ENCODE measurements around the gene ANKDD1A.
A peak's percentile ranks its signal among the peaks of the same experiment; 100 is the strongest.

The ANKDD1A gene

DNA sequence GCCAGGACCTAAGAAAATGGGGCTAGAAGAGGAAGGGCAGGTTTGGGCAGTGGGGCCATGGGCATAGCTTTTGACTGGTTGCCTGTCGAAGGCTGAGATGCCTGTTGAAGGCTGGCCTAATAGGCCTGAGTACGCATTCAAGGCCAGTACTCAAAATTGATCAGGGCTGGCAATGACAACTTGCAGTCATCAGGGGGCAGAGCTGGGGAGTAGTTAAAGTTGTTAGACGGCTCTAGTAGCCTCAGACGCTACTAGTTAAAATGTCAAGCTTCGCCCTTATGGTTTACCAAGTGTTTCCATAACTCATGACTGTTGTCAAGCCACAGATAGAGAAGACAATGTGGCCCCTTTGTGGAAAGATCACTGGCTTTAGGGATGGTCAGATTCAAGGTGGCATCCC lies 49.3 kb downstream of the ANKDD1A start:
- no peak for DNase-seq (ENCODE audit: low read depth)

DNA sequence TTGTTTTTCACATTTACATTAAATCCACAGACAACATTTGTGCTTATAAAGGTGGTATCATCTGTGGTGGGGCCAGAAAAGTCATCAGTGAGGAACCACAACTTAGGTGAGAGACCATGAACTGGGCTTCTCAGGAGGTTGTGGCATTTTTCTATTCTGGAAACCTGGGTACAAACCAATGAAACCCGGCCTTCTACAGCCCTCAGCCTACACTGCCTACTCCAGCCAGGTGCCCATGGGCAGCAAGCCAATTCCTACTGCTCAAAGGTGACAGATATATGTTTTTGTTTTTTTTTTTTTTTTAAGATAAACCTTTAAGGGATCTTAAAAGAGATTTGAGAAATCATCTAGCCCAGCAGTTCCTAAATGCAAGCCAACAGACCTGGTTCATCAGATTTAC lies 57.7 kb downstream of the ANKDD1A start:
- no peak for DNase-seq (ENCODE audit: low read depth)

DNA sequence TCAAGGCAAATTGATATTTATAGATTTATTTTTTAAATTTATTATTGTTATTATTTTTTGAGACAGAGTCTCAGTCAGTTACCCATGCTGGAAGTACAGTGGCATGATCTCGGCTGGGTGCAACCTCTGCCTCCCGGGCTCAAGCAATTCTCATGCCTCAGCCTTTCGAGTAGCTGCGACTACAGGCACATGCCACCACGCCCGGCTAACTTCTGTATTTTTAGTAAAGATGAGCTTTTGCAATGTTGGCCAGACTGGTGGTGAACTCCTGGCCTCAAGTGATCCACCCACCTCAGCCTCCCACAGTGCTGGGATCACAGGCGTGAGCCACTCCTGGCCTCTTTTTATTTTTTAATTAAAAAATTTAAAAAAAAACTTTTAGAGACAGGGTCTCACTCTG lies 59.0 kb downstream of the ANKDD1A start:
- DNase-seq (ENCODE audit: low read depth), result no peak

- no peak for DNase-seq (ENCODE audit: low read depth)
These were observed 63.7 kb downstream of the ANKDD1A start for GRCh38 chr15:64975390-64975789.

DNA sequence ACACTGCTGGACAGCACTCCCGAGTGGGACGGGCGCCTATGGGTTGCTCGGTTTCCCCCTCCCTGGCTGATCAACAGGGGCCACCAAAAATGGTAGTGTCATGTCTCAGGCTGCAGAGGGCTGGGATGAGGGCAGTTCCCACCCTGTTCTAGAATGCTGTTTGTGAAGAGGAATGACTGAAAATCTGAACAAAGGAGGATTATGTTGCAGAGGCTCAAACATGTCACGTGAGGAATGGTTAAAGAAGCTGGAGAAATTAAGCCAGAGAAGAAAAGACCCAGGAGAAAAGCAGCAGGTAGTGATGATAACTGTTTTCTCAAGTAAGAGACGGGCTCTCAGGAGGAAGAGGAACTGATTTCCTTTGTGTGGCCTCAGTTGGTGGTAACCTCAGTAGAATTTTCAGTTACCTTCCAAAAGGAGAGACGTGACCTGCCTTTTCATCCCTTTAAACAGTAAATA lies 67.6 kb downstream of the ANKDD1A start:
- DNase-seq (ENCODE audit: low read depth), result no peak

DNA sequence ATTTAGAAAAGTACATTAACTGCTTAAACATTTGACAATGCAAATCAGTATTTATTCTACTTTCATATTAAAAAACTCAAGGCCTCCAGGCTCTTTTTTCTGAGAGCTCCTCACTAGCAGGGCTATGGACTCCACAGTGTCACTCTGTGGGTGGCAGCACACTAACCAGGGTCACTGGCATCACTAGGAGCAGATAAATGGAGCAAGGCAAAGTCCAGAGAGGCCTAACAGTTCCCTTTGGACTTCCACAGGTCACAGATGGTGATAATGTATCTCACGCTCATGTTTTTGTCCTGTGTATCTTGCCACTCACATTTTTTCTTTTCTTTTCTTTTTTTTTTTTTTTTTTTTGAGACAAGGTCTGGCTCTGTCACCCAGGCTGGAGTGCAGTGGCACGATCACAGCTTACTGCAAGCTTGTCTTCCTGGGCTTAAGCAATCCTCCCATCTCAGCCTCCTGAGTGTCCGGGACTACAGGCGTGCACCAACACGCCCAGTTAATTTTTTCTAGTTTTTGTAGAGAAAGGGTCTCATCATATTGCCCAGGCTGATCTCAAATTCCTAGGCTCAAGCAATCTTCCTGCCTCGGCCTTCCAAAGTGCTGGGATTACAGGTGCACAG lies 70.2 kb downstream of the ANKDD1A start:
- DNase-seq (ENCODE audit: low read depth), result no peak

- DNase-seq (ENCODE audit: low read depth), result no peak
These were observed 70.8 kb downstream of the ANKDD1A start for GRCh38 chr15:64982472-64982871.

DNA sequence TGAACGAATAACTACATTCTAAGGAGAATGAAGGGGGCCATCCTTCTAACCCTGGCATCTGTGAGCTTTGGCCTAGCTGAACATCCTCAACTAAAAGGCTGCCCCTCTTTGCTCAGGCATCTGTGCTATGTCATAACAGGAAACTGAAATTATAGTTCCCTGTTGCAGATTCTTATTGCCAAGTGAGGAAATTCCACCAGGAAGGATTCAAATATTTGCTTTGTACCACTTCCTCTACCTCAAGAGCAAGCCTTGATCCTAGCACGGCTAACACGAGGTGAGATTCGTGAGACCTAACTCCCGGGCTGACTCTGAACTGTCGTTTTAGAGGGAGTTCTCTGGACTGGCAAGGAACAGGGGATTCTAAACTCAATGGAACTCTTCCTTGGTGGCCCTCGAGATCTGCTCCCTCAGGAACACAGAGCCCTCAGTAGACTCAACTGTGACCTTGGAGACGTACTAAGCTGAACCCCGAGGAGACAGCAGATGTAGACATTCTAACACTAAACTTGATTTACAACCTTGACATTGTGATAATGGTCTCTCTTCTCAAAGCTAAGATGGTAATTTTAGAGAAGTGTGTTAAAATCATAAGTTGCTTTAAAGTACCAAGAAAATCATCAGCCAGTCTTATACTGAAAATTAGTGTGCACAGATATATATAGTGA lies 73.8 kb downstream of the ANKDD1A start:
- DNase-seq (ENCODE audit: low read depth), result no peak

DNA sequence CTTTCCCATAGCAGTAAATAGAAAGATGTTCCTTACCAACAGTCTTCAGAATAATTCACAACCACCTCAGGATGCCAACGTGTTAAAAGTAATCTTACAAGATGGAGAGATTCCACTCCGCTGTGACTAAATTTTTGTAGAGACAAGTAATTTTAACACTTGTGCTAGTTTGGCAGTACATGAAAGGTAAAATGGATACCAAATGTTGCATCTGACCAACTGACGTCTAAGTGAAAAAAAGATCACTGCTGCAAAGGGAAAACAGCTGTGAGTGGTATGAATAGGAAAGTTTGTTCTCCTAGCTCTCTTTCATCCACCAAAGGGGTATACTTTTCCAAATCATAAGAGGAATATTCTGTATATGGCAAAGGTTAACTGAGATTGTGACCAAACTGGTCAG lies 75.4 kb downstream of the ANKDD1A start:
- no peak for DNase-seq (ENCODE audit: low read depth)

- DNase-seq (ENCODE audit: low read depth), result peak; percentile 83
These were observed 77.9 kb downstream of the ANKDD1A start, which contains the start of gene SPG21 for GRCh38 chr15:64989416-64990167. SPG21 (minus strand) TSS chr15:64989914; CDS start chr15:64983569, 6,345 bp downstream.

DNA sequence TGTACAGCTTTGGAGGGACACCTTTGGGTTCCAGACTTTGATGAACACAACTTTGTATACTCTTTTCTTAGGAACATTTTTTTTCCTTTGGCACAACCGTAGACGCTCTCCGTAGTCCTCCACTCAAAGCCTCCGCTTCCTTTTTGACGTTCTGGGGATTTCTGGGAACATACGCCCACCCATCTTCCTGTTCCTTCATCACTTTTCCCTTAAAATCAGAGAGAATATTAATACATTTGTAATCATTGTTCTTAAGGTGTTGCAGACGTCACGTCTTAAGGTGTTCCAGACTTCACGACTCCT lies 78.4 kb downstream of the ANKDD1A start:
- DNase-seq (ENCODE audit: low read depth), result no peak

DNA sequence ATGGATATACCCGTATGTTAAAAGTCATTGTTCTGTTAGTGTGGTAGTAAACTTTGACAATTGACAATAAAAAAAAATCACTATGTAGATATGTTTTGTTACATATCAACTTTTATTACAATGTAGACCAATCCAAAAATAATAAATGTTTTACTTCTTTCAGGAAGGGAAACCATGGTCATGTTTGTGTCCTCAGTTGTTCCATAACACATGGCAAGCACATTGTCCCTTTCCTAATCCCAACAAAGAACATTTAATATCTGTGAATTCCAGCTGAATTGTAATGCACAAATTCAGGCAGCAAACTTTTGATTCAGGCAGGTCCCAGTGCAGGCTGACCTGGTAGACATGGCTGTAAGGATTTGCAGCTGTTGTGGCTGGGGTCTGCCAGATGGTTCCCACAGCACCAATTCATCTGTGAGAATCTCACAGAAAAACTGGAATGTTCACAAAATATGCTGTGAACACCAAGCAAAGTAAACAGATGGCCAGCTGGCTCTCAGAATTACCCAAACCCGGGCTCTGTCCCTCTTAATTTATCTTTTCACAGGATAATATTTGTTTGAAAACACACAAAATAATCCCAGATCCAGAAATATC lies 79.9 kb downstream of the ANKDD1A start:
- DNase-seq (ENCODE audit: low read depth), result no peak

DNA sequence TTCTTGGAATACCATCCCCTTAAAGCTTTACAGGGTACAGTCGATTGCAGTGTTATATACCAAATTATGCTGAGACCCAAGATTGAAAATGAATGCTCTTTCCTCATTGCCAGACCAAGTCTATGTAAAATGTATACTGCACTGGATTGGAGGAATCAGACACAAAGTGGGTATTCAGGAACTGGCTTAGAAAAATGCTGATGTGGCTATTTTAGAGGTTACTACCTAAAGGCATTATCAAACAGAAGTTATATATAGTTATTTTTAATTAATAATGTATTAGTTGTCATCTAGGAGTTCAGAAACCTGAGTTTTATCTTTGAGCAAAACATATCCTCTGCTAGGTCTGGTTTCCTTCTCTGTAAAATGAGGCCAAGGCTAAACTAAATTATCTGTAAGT lies 81.6 kb downstream of the ANKDD1A start:
- DNase-seq (ENCODE audit: low read depth), result no peak

- DNase-seq (ENCODE audit: low read depth), result no peak
These were observed 85.4 kb downstream of the ANKDD1A start for GRCh38 chr15:64997066-64997465.

DNA sequence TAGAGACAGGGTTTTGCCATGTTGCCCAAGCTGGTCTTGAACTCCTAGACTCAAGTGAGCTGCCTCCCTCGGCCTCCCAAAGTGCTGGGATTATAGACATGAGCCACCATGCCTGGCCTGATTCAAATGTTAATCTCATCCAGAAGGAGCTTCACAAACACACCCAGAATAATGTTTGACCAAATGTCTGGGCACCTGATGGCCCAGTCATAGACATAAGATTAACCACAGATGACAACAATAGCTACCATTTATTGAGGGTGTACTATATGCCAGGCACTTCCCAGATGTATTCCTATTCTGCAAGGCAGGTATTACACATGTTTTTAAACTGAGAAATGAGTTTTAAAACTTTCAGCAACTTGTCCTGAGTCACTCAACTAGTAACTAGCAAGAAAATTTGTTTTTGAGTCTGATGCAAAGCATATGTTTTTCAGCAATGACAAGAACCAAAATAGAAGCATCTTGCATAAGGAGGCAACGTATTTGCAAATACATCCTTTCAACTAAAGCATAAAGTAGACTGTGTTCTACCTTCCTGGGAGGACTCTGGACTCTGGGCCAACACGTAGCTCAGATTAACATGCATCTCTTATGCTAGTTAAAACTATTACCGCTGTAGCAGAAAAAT lies 86.2 kb downstream of the ANKDD1A start:
- no peak for DNase-seq (ENCODE audit: low read depth)

GRCh38 chr15:65004993-65005392 lies 93.3 kb downstream of the ANKDD1A start:
- no peak for DNase-seq (ENCODE audit: low read depth)

GRCh38 chr15:65006876-65007275 lies 95.2 kb downstream of the ANKDD1A start:
- no peak for DNase-seq (ENCODE audit: low read depth)
